Measurements from ENCODE around the gene HIVEP2. TPM values are rescaled to one million over a fixed set of nuclear protein-coding genes. Genes with fewer than 3 reads are reported as not detected.

The HIVEP2 gene
- total RNA-seq, 1 experiment from 2014 or later, result 4.2 TPM

- TF ChIP-seq, protein P1, sequence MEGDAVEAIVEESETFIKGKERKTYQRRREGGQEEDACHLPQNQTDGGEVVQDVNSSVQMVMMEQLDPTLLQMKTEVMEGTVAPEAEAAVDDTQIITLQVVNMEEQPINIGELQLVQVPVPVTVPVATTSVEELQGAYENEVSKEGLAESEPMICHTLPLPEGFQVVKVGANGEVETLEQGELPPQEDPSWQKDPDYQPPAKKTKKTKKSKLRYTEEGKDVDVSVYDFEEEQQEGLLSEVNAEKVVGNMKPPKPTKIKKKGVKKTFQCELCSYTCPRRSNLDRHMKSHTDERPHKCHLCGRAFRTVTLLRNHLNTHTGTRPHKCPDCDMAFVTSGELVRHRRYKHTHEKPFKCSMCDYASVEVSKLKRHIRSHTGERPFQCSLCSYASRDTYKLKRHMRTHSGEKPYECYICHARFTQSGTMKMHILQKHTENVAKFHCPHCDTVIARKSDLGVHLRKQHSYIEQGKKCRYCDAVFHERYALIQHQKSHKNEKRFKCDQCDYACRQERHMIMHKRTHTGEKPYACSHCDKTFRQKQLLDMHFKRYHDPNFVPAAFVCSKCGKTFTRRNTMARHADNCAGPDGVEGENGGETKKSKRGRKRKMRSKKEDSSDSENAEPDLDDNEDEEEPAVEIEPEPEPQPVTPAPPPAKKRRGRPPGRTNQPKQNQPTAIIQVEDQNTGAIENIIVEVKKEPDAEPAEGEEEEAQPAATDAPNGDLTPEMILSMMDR (conservative IDR thresholded peaks at IDR 0.05), result no peak
- Histone ChIP-seq H2BK5ac (ENCODE audit: insufficient read length, low read length) (no peak overlapping the region), H3K23me2 (ENCODE audit: insufficient read length, low read depth, low read length, poor library complexity, severe bottlenecking) (no peaks in the 10 kb centered on the region), H3T11ph (ENCODE audit: low read length) (no peak overlapping the region), H3K18ac (ENCODE audit: insufficient read length, low read depth, low read length) (no peak overlapping the region), H2BK20ac (ENCODE audit: low read depth, low read length, poor library complexity, severe bottlenecking) (no peak overlapping the region), H3K56ac (ENCODE audit: insufficient read length, low read depth, low read length) (no peak overlapping the region), H4K5ac (ENCODE audit: insufficient read length, low read depth, low read length) (no peak overlapping the region), H3K23ac (ENCODE audit: insufficient read length, low read depth, low read length) (no peak overlapping the region), H2BK120ac (ENCODE audit: low read depth, low read length, poor library complexity, severe bottlenecking) (no peak overlapping the region), H4K91ac (ENCODE audit: insufficient read length, low read depth, low read length) (no peak overlapping the region), H2BK15ac (ENCODE audit: low read depth, low read length) (no peak overlapping the region), H2BK12ac (ENCODE audit: insufficient read length, low read depth, low read length) (no peak overlapping the region), H2AK5ac (ENCODE audit: insufficient read length, low read length) (no peak overlapping the region), H3K79me1 (ENCODE audit: insufficient read depth, low read depth, low read length, poor library complexity, severe bottlenecking) (no peaks in the 10 kb centered on the region), H3K4me2 (ENCODE audit: insufficient read depth, insufficient read length, low read length) (no peak overlapping the region), H3K79me2 (ENCODE audit: insufficient read depth, low read length) (no peaks in the 10 kb centered on the region), H2AFZ (ENCODE audit: low read length) (no peak overlapping the region), H4K20me1 (ENCODE audit: control insufficient read depth, insufficient read depth, insufficient read length) (no peaks in the 10 kb centered on the region), H3K4me1 (ENCODE audit: insufficient read depth, low read length) (no peaks in the 10 kb centered on the region), H3K4ac (ENCODE audit: low read depth, low read length) (no peak overlapping the region), H3K27me3 (ENCODE audit: insufficient read depth, low read length) (no peaks in the 10 kb centered on the region), H3K9ac (ENCODE audit: extremely low read depth, insufficient read length, low read length) (no peak overlapping the region), H3K27ac (ENCODE audit: insufficient read length, low read depth, low read length) (no peak overlapping the region), H3K9me3 (ENCODE audit: control insufficient read depth, low read depth, low read length) (no peaks in the 10 kb centered on the region), H3K14ac (ENCODE audit: insufficient read depth, low read length) (no peak overlapping the region), H4K8ac (replicated peaks; ENCODE audit: insufficient read length, low read depth, low read length) (no peak overlapping the region)
- Mint-ChIP-seq H3K27me3 (ENCODE audit: low read depth) (no peaks in the 10 kb centered on the region), H3K4me3 (no peak overlapping the region), H3K36me3 (ENCODE audit: insufficient read depth in 1 of 3, low read depth in 3 of 3) (peaks cover 2 to 24% (median 15%) of the 10 kb centered on the region in 3 experiments; a peak in 5 of 7 replicates), H3K27ac (no peak overlapping the region), H3K4me1 (peaks cover 0 to 9% of the 10 kb centered on the region in 2 experiments; a peak in 2 of 4 replicates), H3K9me3 (no peaks in the 10 kb centered on the region)
- WGBS (ENCODE audit: extremely low coverage, insufficient read length, low lambda C conversion rate), result no CpG with 5 or more reads among the region's 7 CpGs
- no peak for DNase-seq
These were observed 184.8 kb downstream of the HIVEP2 start for GRCh38 chr6:142760152-142760551.
